Ishikawa (cell line): ENCODE results near the gene MYO9A.

Experiments used
- CEBPB ChIP-seq: IDR thresholded peaks from 2 replicates; pipeline ENCODE4 v1.6.1; 2012
- CREB1 ChIP-seq: IDR thresholded peaks from 2 replicates; pipeline ENCODE4 v1.6.1; 2012; ENCODE audit warnings: low read depth
- EGR1 ChIP-seq: IDR thresholded peaks from 2 replicates; pipeline ENCODE4 v1.6.1; 2012
- EP300 ChIP-seq: IDR thresholded peaks from 2 replicates; pipeline ENCODE4 v1.6.1; 2012; ENCODE audit warnings: borderline replicate concordance
- FOXM1 ChIP-seq: IDR thresholded peaks from 2 replicates; pipeline ENCODE4 v1.6.1; 2012; ENCODE audit warnings: low read depth, borderline replicate concordance
- RAD21 ChIP-seq: IDR thresholded peaks from 2 replicates; pipeline ENCODE4 v1.6.1; 2012; ENCODE audit warnings: low read depth
- TAF1 ChIP-seq: IDR thresholded peaks from 2 replicates; pipeline ENCODE4 v1.6.1; 2012; ENCODE audit warnings: low read depth, mild to moderate bottlenecking
- TEAD4 ChIP-seq: IDR thresholded peaks from 2 replicates; pipeline ENCODE4 v1.6.1; 2012
- YY1 ChIP-seq: IDR thresholded peaks from 2 replicates; pipeline ENCODE4 v1.6.1; 2012; ENCODE audit warnings: low read depth
- TF ChIP-seq, protein P1 (sequence below): IDR thresholded peaks from 2 replicates; pipeline ENCODE4 v1.6.1; 2012; ENCODE audit warnings: low read depth, mild to moderate bottlenecking

DNA sequence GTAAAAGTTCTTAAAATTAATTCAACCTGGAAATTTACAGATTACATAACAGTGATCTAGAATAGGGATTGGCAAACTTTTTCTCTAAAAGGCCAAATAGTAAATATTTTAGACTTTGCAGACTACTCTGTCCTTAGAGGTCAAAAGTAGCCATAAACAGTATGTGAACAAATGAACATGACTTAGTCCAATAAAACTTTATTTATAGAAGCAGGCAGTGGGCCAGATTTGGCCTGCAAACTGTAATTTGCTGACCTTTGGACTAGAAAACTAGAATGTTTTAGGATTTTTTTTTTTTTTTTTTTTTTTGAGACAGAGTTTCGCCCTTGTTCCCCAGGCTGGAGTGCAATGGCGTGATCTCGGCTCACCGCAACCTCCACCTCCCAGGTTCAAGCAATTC is 12.3 kb upstream of the MYO9A start:
- TF ChIP-seq TAF1 (no peak), EGR1 (no peak), FOXM1 (no peak), TEAD4 (no peak), CREB1 (no peak), EP300 (no peak), RAD21 (no peak), CEBPB (no peak), YY1 (no peak)
- TF ChIP-seq, protein P1, sequence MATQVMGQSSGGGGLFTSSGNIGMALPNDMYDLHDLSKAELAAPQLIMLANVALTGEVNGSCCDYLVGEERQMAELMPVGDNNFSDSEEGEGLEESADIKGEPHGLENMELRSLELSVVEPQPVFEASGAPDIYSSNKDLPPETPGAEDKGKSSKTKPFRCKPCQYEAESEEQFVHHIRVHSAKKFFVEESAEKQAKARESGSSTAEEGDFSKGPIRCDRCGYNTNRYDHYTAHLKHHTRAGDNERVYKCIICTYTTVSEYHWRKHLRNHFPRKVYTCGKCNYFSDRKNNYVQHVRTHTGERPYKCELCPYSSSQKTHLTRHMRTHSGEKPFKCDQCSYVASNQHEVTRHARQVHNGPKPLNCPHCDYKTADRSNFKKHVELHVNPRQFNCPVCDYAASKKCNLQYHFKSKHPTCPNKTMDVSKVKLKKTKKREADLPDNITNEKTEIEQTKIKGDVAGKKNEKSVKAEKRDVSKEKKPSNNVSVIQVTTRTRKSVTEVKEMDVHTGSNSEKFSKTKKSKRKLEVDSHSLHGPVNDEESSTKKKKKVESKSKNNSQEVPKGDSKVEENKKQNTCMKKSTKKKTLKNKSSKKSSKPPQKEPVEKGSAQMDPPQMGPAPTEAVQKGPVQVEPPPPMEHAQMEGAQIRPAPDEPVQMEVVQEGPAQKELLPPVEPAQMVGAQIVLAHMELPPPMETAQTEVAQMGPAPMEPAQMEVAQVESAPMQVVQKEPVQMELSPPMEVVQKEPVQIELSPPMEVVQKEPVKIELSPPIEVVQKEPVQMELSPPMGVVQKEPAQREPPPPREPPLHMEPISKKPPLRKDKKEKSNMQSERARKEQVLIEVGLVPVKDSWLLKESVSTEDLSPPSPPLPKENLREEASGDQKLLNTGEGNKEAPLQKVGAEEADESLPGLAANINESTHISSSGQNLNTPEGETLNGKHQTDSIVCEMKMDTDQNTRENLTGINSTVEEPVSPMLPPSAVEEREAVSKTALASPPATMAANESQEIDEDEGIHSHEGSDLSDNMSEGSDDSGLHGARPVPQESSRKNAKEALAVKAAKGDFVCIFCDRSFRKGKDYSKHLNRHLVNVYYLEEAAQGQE: no peak
